Spleen (tissue), 11 donors: ENCODE measurements around the gene ABTB2. TPM values are rescaled to one million over a fixed set of nuclear protein-coding genes. Genes with fewer than 3 reads are reported as not detected.

Source experiments
- DNase-seq: peaks from one replicate; pipeline ENCODE4 v3.0.0-alpha.2; 2020
- H3K27ac ChIP-seq, 8 donors: fragments of 200-600 bp; sonication (generic) in 7 of 8; 1 replicate in 4 of 8; 2 replicates in 4 of 8; pipeline versions ENCODE4 v1.5.0 to v1.8.0; 2016 to 2021; ENCODE audit warnings: inconsistent platforms in 4 of 8, mild to moderate bottlenecking in 4 of 8, moderate library complexity in 1 of 8
- H3K27me3 ChIP-seq, 7 donors: fragments of 200-600 bp; sonication (generic) in 6 of 7; replicated peaks in 1 of 7; 1 replicate in 4 of 7; 2 replicates in 3 of 7; pipeline versions ENCODE4 v1.5.0 to v1.8.0; 2016 to 2021; ENCODE audit warnings: inconsistent platforms in 3 of 7, mild to moderate bottlenecking in 1 of 7
- H3K36me3 ChIP-seq, 6 donors: fragments of 200-600 bp; sonication (generic) in 5 of 6; 1 replicate in 4 of 6; 2 replicates in 2 of 6; pipeline versions ENCODE4 v1.5.0 to v1.8.0; 2016 to 2021; ENCODE audit warnings: inconsistent platforms in 2 of 6
- H3K4me1 ChIP-seq, 6 donors: fragments of 200-600 bp; sonication (generic) in 5 of 6; 1 replicate in 3 of 6; 2 replicates in 3 of 6; pipeline versions ENCODE4 v1.5.0 to v1.8.0; 2016 to 2021; ENCODE audit warnings: inconsistent platforms in 3 of 6
- H3K4me3 ChIP-seq, 8 donors: fragments of 200-600 bp; sonication (generic) in 7 of 8; 1 replicate in 4 of 8; 2 replicates in 4 of 8; pipeline versions ENCODE4 v1.5.0 to v1.8.0; 2016 to 2021; ENCODE audit warnings: inconsistent platforms in 4 of 8, mild to moderate bottlenecking in 4 of 8, moderate library complexity in 2 of 8
- H3K9me3 ChIP-seq, 8 donors: fragments of 200-600 bp; sonication (generic) in 7 of 8; 1 replicate in 4 of 8; 2 replicates in 4 of 8; pipeline versions ENCODE4 v1.5.0 to v1.8.0; 2016 to 2021; ENCODE audit warnings: inconsistent platforms in 4 of 8
- CTCF ChIP-seq, 11 experiments: fragments of 200-600 bp in 7 of 11; fragments of 450-650 bp in 4 of 11; sonication (generic) in 4 of 11; IDR thresholded peaks in 8 of 11; conservative IDR thresholded peaks in 3 of 11; 1 replicate in 7 of 11; 2 replicates in 4 of 11; pipeline versions ENCODE4 v1.4.0 to v1.8.0; 2016 to 2021; ENCODE audit warnings: antibody characterized with exemption in 11 of 11, inconsistent platforms in 4 of 11, mild to moderate bottlenecking in 1 of 11
- POLR2A ChIP-seq, 3 donors: fragments of 450-650 bp; IDR thresholded peaks; one replicate each; pipeline ENCODE4 v1.5.1; 2017; ENCODE audit warnings: antibody characterized with exemption in 3 of 3, mild to moderate bottlenecking in 1 of 3
- POLR2AphosphoS5 ChIP-seq, 3 donors: sonication (generic); formaldehyde crosslinking; IDR thresholded peaks; one replicate each; pipeline ENCODE4 v1.5.1; 2017; ENCODE audit warnings: antibody characterized with exemption in 3 of 3
- WGBS, 5 donors: extraction: QIAGEN DNeasy Blood & Tissue Kit in 3 of 5; methylation state at CpG; one replicate each; pipeline versions ENCODE4 v1.1.5 to v1.1.7; 2013 to 2018; 5-methylcytosine and 5-hydroxymethylcytosine counted together
- intact Hi-C: fragments of 100-400 bp; cut with DNase I; formaldehyde crosslinking; loops from one replicate; pipeline ENCODE4 v1.15.0; 2023; ENCODE audit warnings: low total_unique reads
- polyA plus RNA-seq, 3 donors: library from polyadenylated mRNA; stranded (reverse); fragments of 200-250 nt; gene quantifications; one replicate each; pipeline ENCODE4 v1.2.1, GENCODE V29; 2013
- total RNA-seq, 7 donors: library from RNA; depleted of rRNA in 3 of 7; stranded (reverse); fragments of >200 nt in 3 of 7; fragmentation: NEBNext Ultra II Directional in 4 of 7; extraction: Animal tissue kit (Norgen Biotek cat#: 25700) in 4 of 7; gene quantifications; one replicate each; pipeline versions ENCODE4 v1.1.0 to v1.2.1, GENCODE V29; 2016 to 2021
- donor health status: healthy with polysubstance abuse.
- donor health status: DM: no; HTN: no; CAD: no; lungs with moderate emphysema.
- donor health status: DM: no; HTN: no; CAD: no.
- donor health status: Bipolar disorder and iron deficiency.
- donor health status: healthy.
- donor health status: DM: no; HTN: no; CAD: no.
- donor health status: DM: yes; HTN: yes; CAD: no.

ABTB2 gene
- total and polyA plus RNA-seq, 10 donors: 0.41 to 2.9 (median 1.7) TPM

GRCh38 chr11:34212566-34212965 is 145.2 kb downstream of the ABTB2 start:
- Histone ChIP-seq H3K36me3 (no peaks in the 10 kb centered on the region), H3K27ac (no peak overlapping the region), H3K4me3 (no peak overlapping the region), H3K9me3 (no peaks in the 10 kb centered on the region), H3K27me3 (no peaks in the 10 kb centered on the region), H3K4me1 (peaks cover 0 to 12% (median 0%) of the 10 kb centered on the region in 6 donors)
- no peak for DNase-seq
- intact Hi-C loops: no loop called here
- WGBS, 5 donors: 84 to 90% (median 87%) methylated on average over 3 of the region's 3 CpGs
- TF ChIP-seq CTCF (IDR thresholded peaks at IDR 0.05 in 8 of 11, conservative IDR thresholded peaks at IDR 0.05 in 3 of 11) (no peak), POLR2A (IDR thresholded peaks at IDR 0.05) (no peak), POLR2AphosphoS5 (IDR thresholded peaks at IDR 0.05) (no peak)

- intact Hi-C loops: no loop called here
Observed at GRCh38 chr11:34209809-34210208, 148.0 kb downstream of the ABTB2 start.

GRCh38 chr11:34208266-34209135 is 149.3 kb downstream of the ABTB2 start:
- TF ChIP-seq POLR2AphosphoS5 (IDR thresholded peaks at IDR 0.05) (no peak), POLR2A (IDR thresholded peaks at IDR 0.05) (no peak), CTCF (IDR thresholded peaks at IDR 0.05 in 8 of 11, conservative IDR thresholded peaks at IDR 0.05 in 3 of 11) (no peak)
- Histone ChIP-seq H3K36me3 (no peaks in the 10 kb centered on the region), H3K27me3 (no peaks in the 10 kb centered on the region), H3K4me3 (no peak overlapping the region), H3K27ac (no peak overlapping the region), H3K9me3 (no peaks in the 10 kb centered on the region), H3K4me1 (peaks cover 0 to 23% (median 2%) of the 10 kb centered on the region in 6 donors)
- no peak for DNase-seq
- intact Hi-C loops: no loop called here
- WGBS, 5 donors: 61 to 84% (median 75%) methylated on average over 11 of the region's 11 CpGs

More at GRCh38 chr11:34209809-34210208, 148.0 kb downstream of the ABTB2 start:
- whole genome bisulfite sequencing, 5 donors: 56 to 88% (median 78%) methylated on average over 4 to 5 of the region's 5 CpGs
- Histone ChIP-seq H3K4me3 (no peak overlapping the region), H3K4me1 (peaks cover 0 to 19% (median 0%) of the 10 kb centered on the region in 6 donors), H3K9me3 (no peaks in the 10 kb centered on the region), H3K36me3 (no peaks in the 10 kb centered on the region), H3K27ac (no peak overlapping the region), H3K27me3 (no peaks in the 10 kb centered on the region)
- TF ChIP-seq CTCF (IDR thresholded peaks at IDR 0.05 in 8 of 11, conservative IDR thresholded peaks at IDR 0.05 in 3 of 11): no peak
- no peak for TF ChIP-seq POLR2A (IDR thresholded peaks at IDR 0.05)
- no peak for TF ChIP-seq POLR2AphosphoS5 (IDR thresholded peaks at IDR 0.05)
- no peak for DNase-seq

- intact Hi-C loops: no loop called here
- peaks cover 0 to 30% (median 6%) of the 10 kb centered on the region in 6 donors for H3K4me1 ChIP-seq
- no peak overlapping the region for H3K4me3 ChIP-seq
- 80 to 90% (median 86%) methylated on average over 5 of the region's 5 CpGs for WGBS, 5 donors
- no peak overlapping the region for H3K27ac ChIP-seq
- no peaks in the 10 kb centered on the region for H3K27me3 ChIP-seq
- DNase-seq: no peak
- H3K36me3 ChIP-seq: no peaks in the 10 kb centered on the region
- H3K9me3 ChIP-seq: no peaks in the 10 kb centered on the region
- TF ChIP-seq POLR2A (IDR thresholded peaks at IDR 0.05): no peak
- no peak for TF ChIP-seq POLR2AphosphoS5 (IDR thresholded peaks at IDR 0.05)
- TF ChIP-seq CTCF (IDR thresholded peaks at IDR 0.05 in 8 of 11, conservative IDR thresholded peaks at IDR 0.05 in 3 of 11): no peak
Observed at GRCh38 chr11:34207487-34208180, 150.2 kb downstream of the ABTB2 start.
